Measurements from ENCODE around the gene KMT2B.

The KMT2B gene

GRCh38 chr19:35780058-35780457 lies 62.3 kb downstream of the KMT2B start:
- in situ Hi-C loops (cut with MboI; ENCODE audit: low pct_unique_long_range_greater_than_20kb, low sequenced_read_pairs, unreplicated experiment) = no loop called here
- no peak for TF ChIP-seq CTCF (IDR thresholded peaks at IDR 0.05; ENCODE audit: extremely low read depth, insufficient read depth, missing control alignments)
- DNase-seq (ENCODE audit: low spot score) = no peak

GRCh38 chr19:35780717-35781116 lies 62.9 kb downstream of the KMT2B start:
- in situ Hi-C loops (cut with MboI; ENCODE audit: low pct_unique_long_range_greater_than_20kb, low sequenced_read_pairs, unreplicated experiment) = no loop called here
- no peak for TF ChIP-seq CTCF (IDR thresholded peaks at IDR 0.05; ENCODE audit: extremely low read depth, insufficient read depth, missing control alignments)
- DNase-seq (ENCODE audit: low spot score) = no peak

- in situ Hi-C loops (cut with MboI; ENCODE audit: low pct_unique_long_range_greater_than_20kb, low sequenced_read_pairs, unreplicated experiment) = no loop called here
- DNase-seq (ENCODE audit: low spot score) = no peak
- no peak for TF ChIP-seq CTCF (IDR thresholded peaks at IDR 0.05; ENCODE audit: extremely low read depth, insufficient read depth, missing control alignments)
These were observed 63.8 kb downstream of the KMT2B start for GRCh38 chr19:35781650-35782049.

GRCh38 chr19:35782589-35782988 lies 64.8 kb downstream of the KMT2B start:
- no peak for TF ChIP-seq CTCF (IDR thresholded peaks at IDR 0.05; ENCODE audit: extremely low read depth, insufficient read depth, missing control alignments)
- in situ Hi-C loops (cut with MboI; ENCODE audit: low pct_unique_long_range_greater_than_20kb, low sequenced_read_pairs, unreplicated experiment) = no loop called here

GRCh38 chr19:35783469-35784434 lies 65.9 kb downstream of the KMT2B start:
- TF ChIP-seq CTCF (IDR thresholded peaks at IDR 0.05; ENCODE audit: extremely low read depth, insufficient read depth, missing control alignments) = no peak
- no peak for DNase-seq (ENCODE audit: low spot score)
- in situ Hi-C loops (cut with MboI; ENCODE audit: low pct_unique_long_range_greater_than_20kb, low sequenced_read_pairs, unreplicated experiment) = no loop called here

More at GRCh38 chr19:35782589-35782988, 64.8 kb downstream of the KMT2B start:
- DNase-seq (ENCODE audit: low spot score) = no peak

- no peak for DNase-seq (ENCODE audit: low spot score)
- no peak for TF ChIP-seq CTCF (IDR thresholded peaks at IDR 0.05; ENCODE audit: extremely low read depth, insufficient read depth, missing control alignments)
- in situ Hi-C loops (cut with MboI; ENCODE audit: low pct_unique_long_range_greater_than_20kb, low sequenced_read_pairs, unreplicated experiment) = no loop called here
These were observed 66.9 kb downstream of the KMT2B start for GRCh38 chr19:35784503-35785338.
